ENCODE data around the gene IGF2. TPM values are rescaled to one million over a fixed set of nuclear protein-coding genes. Genes with fewer than 3 reads are reported as not detected.
"Not testable (repeated sequence)": the region's sequence is repeated elsewhere in the genome, so short reads cannot be mapped to it uniquely, and the experiment has no call there.

The IGF2 gene, protein sequence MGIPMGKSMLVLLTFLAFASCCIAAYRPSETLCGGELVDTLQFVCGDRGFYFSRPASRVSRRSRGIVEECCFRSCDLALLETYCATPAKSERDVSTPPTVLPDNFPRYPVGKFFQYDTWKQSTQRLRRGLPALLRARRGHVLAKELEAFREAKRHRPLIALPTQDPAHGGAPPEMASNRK
- not detected in 2 replicates for total RNA-seq (2014; rRNA removed; shearing (Covaris generic); ENCODE audit: low replicate concordance)

DNA sequence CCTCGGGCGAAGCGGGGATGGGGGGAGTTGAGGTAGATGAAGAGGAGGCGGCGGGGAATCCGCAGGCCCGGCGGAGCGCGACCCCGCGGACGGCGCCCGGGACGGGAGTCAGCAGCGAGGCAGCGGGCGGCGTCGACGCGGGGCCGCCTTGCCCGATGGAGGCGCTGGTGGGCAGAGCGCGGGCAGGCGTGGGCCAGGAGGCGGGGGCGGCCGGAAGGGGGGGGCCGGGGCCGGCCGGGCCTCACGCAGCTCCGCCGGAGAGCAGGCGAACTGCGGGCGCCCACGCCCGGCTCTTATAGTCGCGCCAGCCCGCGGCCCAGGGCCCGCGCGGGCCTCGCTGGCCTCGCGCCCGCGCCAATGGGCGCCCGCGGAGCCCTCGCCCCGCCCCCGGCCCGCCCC is at the start of gene IGF2:
Gene IGF2, minus strand, starts transcription at position 267 of the 399 bp plus-strand sequence. CDS start 3,866 bp downstream, outside the sequence.
- H3K36me3 ChIP-seq: no peaks in the 10 kb centered on the region
- H3K9me3 ChIP-seq: no peaks in the 10 kb centered on the region
- H3K4me3 ChIP-seq: no peak within 1 kb of the TSS
- H3K27me3 ChIP-seq: peaks cover 58% of the 10 kb centered on the region
- DNase-seq: peak; percentile 30

DNA sequence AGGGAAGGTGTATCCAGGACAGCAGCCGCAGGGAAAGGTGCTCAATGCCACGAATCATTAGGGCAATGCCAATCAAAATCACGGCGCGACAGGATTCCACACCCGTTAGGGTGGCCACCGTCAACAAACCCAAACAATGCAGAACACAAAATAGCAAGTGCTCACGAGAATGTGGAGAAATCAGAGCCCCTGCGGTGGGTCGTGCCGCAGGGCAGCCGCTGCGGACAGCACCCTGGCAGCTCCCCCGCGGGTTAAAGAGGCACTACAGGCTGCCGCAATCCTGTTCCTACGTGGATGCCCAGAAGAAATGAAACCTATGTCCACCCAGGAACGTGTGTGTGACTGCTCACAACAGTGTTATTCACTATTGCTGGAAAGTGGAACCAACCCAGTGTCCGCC is 49.6 kb upstream of the IGF2 start:
- Histone ChIP-seq H3K36me3 (no peaks in the 10 kb centered on the region), H3K9me3 (no peaks in the 10 kb centered on the region), H3K27me3 (no peaks in the 10 kb centered on the region), H3K4me3 (no peak overlapping the region)
- DNase-seq: no peak

DNA sequence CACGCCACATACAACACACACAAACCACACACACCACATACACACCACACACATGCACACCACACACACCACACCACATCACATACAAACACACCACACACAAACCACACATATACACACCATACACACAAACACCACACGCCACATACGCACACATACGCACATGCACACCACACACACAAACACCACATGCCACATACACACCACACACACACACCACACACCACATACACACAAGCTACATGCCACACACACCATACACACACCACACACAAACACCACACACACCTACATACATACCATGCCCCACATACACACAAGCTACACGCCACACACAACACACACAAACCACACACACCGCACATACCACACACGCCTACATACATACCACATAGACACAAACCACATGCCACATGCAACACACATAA is 48.1 kb upstream of the IGF2 start:
- H3K36me3 ChIP-seq: no peaks in the 10 kb centered on the region
- H3K4me3 ChIP-seq: no peak overlapping the region
- no peaks in the 10 kb centered on the region for H3K27me3 ChIP-seq
- DNase-seq: no peak
- H3K9me3 ChIP-seq: no peaks in the 10 kb centered on the region

DNA sequence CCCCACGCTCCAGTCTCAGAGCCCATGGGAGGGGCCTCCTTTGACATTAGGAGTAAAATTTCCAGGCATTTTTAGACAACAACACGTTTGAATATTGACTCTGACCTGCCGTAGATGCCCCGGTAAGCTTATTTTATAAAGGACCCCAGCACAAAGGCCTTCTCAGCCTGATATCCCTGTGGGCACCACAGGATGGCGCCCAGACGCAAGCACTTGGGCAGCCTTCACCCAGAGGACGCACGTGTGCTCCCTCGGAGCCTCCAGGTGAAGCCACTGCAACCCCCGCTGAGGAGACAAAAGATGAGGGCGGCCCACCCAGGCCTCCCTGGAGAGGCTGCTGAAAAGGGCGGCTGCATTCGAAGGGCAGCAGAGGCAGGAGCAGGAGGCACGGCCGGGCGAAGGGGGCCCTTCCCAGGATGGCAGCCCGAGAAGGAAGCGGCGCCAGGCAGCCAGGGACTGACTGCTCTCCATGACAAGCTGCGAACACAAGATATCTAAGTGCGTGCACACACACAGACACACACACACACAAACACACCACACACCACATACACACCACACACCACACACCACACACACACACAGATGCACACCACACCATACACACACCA is 47.6 kb upstream of the IGF2 start:
- Histone ChIP-seq H3K9me3 (no peaks in the 10 kb centered on the region), H3K4me3 (no peak overlapping the region), H3K27me3 (no peaks in the 10 kb centered on the region), H3K36me3 (no peaks in the 10 kb centered on the region)
- no peak for DNase-seq

DNA sequence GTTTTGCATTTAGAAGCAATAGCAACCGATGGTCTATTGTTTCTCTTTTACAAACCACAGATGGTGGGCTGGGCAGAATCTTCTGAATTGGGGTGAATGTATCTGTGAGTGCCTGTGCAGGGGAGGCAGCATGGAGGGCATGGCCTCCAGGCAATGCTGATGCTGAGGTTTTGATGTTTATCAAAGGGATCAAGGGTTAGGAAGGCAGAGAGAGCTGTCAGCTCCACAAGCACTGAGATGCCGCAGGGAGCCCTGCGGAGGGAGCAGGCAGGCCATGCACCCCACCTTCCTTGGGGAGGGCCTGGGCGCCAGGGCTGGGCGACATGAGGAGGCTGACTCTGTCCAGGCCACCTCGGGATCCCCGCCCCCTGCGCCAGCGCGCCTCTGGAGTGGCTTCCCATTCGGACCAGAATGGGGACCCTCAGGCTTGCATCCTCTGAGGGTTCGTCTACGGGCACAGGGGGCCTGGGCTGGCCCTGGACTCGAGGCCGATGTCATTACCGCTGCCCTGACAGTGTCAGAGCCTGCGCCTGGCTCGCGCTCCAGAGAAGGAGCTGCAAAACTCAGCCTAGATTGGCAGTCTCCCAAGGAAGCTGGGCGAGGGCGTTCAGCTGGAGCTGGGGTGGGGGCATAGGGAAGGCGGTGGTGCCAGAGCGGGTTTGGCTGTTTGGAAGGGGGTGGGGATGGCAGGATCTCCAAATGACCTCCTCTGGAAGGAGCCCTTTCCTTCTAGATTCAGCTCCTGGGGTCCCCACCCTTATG is 46.3 kb upstream of the IGF2 start:
- peak; percentile 10 for DNase-seq
- no peaks in the 10 kb centered on the region for H3K9me3 ChIP-seq

DNA sequence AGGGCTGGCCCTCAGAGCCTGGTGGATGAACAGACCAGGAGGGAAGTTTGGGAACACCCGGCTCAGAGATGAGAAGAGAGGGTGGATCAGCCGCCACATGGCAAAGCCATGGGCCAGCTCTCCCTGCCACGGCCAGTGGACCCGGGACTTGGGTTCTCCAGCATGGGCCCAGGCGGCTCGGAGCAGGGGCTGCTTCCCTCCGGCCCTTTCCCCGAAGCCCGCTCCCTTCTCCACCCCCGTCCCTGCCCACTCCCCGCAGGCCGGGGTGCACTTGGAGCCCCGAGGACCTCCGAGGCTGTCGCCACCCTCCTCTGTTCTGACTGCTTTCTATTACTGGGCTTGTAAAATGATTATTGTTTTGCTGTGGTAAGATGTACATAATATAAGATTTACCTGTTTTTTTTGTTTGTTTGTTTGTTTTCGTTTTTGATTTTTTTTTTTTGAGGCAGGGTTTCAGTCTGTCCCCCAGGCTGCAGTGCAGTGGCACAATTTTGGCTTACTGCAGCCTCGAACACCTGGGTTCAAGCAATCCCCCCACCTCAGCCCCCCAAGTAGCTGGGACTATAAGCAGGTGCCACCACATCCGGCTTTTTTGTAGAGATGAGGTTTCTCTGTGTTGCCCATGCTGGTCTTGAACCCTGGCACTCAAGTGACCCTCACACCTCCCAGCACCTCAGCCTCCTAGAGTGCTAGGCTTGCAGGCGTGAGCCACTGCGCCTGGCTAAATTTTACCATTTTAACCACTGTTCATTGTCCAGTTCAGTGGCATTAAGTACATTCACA is 43.7 kb upstream of the IGF2 start:
- Histone ChIP-seq H3K27me3 (no peaks in the 10 kb centered on the region), H3K9me3 (no peaks in the 10 kb centered on the region), H3K4me3 (no peak overlapping the region), H3K36me3 (no peaks in the 10 kb centered on the region)
- no peak for DNase-seq

More for the DNA sequence above, 46.3 kb upstream of the IGF2 start:
- Histone ChIP-seq H3K27me3 (no peaks in the 10 kb centered on the region), H3K36me3 (no peaks in the 10 kb centered on the region), H3K4me3 (no peak overlapping the region)

DNA sequence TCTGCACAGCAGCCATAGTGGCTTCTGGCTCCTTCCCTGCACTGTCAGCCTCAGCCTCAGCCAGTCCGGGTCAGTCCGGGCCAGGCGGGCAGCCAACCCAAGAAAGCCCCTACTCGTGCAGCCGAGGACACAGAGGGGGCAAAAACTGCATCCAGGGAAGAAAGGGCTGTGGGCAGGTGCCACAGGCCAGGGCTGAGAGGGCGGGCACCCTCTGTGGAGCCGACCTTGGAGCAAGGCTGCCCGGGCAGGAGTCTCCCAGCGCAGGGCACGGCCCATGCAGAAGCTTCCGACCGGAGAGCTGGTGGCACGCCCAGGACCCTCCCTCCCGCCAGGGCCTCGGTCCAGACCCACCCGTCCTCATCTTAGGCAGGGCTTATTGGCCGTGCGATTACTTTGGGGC is 42.9 kb upstream of the IGF2 start:
- no peaks in the 10 kb centered on the region for H3K9me3 ChIP-seq
- no peaks in the 10 kb centered on the region for H3K36me3 ChIP-seq
- no peak for DNase-seq
- H3K4me3 ChIP-seq: no peak overlapping the region
- no peaks in the 10 kb centered on the region for H3K27me3 ChIP-seq

DNA sequence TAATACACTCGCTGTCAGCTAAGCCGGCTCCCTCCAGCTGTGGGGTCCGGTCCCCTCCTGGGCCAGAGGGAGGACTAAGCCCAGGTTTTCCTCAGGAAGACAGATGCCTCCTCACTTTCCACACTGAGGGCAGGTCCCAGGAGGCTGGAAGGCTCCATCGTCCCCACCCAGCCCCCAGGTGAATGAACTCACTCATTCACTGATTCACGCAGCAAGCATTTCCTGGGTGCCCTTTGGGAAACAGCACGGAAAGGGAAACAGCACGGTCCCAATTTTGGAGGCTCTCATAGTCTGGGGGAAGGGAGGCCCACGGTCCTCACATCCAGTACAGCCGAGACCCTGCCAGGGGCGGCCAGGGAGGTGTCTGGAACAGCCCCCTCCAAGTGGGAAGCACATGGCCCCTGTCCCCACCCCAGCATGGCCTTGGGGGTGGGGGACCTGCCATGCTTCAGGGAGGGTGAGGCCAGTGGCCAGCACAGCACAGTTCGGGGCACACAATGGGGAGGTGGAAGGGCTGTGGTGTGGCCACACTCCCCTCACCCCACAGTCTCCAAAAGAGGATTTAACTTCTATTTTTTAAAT is 41.7 kb upstream of the IGF2 start:
- Histone ChIP-seq H3K9me3 (no peaks in the 10 kb centered on the region), H3K36me3 (no peaks in the 10 kb centered on the region), H3K4me3 (no peak overlapping the region), H3K27me3 (no peaks in the 10 kb centered on the region)
- no peak for DNase-seq

DNA sequence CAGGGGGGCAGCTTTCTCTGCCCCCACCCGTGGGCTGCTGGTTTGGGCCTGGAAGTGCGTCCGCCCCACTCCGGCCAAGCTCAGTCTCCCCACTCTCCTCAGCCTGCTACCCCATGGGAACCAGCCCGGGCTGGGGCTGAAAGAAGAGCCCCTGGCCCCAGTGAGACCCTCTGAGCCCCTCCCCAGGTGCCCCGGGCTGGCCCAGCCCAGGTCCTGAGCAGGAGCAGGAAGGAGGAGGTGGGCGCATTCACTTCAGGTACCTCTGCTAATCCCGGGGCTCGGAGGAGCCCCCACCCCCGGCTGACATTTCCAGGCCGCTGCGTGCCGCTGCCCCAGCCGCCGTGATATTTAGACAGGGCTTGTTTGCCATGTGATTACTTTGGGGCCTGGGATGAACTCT is 41.2 kb upstream of the IGF2 start:
- DNase-seq: no peak
- Histone ChIP-seq H3K4me3 (no peak overlapping the region), H3K36me3 (no peaks in the 10 kb centered on the region), H3K9me3 (no peaks in the 10 kb centered on the region), H3K27me3 (no peaks in the 10 kb centered on the region)

DNA sequence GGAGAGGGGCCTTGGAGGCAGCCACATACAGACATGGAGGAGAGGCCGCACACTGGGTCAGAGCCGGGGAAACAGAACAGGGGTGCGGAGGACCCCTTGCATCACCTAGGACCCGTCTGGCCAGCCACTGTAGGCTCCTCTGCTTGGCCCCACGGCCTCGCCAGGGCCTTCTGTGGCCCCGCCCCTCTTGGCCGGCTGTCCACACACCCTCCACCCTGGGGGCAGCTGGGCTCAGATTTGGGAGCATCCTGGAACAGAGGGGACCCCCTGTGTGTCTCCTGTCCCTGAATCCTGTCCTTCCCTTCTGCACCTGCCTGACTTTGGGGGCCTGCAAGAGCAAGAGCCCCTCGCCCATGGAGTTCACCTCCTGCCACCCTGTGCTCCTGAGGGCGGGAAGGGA is 40.3 kb upstream of the IGF2 start:
- no peaks in the 10 kb centered on the region for H3K27me3 ChIP-seq
- no peak overlapping the region for H3K4me3 ChIP-seq
- DNase-seq: no peak
- H3K36me3 ChIP-seq: no peaks in the 10 kb centered on the region
- no peaks in the 10 kb centered on the region for H3K9me3 ChIP-seq

DNA sequence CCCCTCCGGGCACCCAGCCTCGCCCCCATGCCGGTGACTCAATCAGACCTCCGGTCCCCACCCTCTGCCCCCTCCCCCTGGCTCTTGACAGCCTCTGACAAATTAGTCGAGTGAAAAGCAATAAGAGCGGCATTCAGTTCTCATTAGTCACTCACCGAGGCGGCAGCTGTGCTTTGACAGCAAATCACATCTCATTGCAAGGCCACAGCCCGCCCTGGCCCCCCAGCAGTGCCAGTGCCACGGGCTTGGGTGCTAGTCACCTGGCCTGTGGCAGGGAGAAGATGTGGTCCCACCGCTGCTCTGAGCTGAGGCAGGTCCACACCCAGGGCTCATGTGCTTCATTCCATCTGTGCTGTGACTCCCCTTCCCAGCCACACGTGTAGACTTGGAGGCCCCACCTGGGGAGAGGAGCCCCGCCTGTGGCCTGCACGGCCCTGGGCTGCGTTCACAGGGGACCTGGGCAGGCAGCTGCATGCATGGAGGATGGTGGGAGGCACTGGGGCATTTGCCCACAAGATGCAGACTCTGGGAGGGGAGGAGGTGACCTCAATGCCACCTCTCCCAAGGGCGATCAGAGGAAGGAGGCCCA is 39.8 kb upstream of the IGF2 start:
- H3K36me3 ChIP-seq: no peaks in the 10 kb centered on the region
- no peaks in the 10 kb centered on the region for H3K27me3 ChIP-seq
- H3K4me3 ChIP-seq: no peak overlapping the region
- DNase-seq: peak; percentile 63
- no peaks in the 10 kb centered on the region for H3K9me3 ChIP-seq

DNA sequence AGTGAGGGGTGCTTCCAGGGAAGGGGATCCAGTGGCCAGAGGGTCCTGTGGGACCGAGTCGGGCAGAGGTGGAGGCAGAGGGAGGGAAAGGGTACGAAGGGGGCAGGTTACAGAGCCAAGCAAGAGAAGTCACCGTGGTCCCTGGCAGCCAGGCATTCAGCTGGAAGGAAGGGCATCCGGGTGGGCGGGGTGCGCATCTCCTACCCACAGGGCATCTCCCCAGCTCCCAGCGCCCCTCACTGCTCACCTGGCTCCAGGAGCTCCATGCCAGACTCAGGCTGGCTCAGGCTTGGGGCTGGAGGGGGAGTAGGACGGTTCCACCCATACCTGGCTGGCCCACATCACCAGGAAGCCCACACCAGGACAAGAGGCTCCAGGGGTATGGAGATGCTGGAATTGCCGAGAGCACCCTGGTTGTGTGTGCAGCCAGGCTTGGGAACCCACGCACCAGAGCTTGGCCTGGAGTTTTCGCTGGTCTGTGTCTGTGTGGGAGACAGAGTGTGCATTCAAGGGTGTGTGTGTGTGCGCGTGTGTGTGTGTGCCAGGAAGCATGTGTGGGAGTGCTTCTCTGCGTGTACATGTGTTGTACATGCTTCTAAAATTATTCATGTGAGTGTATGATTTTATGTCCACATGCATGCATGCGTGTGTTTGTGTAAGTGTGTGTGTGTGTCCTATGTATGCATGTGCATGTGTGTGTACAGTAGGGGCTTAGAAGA is 39.0 kb upstream of the IGF2 start:
- not testable (repeated sequence) for H3K4me3 ChIP-seq, H3K36me3 ChIP-seq, H3K27me3 ChIP-seq, H3K9me3 ChIP-seq, DNase-seq

DNA sequence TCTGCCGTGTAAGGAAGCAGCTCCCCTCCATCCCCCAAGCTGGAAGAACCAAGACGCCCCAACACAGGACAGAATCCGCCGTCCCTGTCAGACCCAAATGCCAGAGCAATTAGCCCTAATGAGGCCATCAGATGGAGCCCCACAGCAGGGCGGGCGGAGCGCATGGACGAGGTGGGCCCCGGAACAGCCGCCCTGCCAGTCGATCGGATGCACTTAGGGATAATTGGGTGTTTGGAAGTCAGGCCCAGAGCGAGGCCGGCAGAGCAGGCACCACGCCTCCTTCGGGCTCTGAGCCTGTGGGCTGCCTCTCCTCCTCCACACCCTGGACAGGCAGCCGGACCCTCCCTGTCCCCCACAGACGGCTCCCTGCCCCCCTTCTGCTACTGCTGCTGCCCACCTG is 37.9 kb upstream of the IGF2 start:
- no peaks in the 10 kb centered on the region for H3K36me3 ChIP-seq
- no peak for DNase-seq

DNA sequence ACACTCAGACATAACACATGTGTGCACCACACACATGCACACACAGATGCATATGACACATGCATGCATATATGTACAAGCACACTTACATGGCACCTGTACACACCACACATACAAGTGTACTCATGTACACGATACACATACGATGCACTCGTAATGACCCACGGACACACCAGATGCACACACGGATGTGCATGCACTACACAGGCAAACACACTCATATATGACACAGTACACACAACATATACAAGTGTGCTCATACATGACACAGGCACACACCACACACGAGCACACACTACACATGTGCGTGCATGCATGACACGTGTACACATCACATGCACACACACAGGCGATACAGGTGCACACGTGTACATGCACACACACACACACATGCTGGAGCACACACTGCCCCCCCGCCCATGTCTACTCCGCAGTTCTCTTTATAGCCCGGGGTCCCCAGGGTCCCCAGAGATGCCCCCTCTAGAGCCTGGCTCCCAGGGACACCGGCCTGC is 37.3 kb upstream of the IGF2 start:
- no peak for DNase-seq
- Histone ChIP-seq H3K27me3 (no peaks in the 10 kb centered on the region), H3K36me3 (no peaks in the 10 kb centered on the region), H3K9me3 (no peaks in the 10 kb centered on the region), H3K4me3 (no peak overlapping the region)

More for the DNA sequence above, 37.9 kb upstream of the IGF2 start:
- Histone ChIP-seq H3K4me3 (no peak overlapping the region), H3K9me3 (no peaks in the 10 kb centered on the region), H3K27me3 (no peaks in the 10 kb centered on the region)

DNA sequence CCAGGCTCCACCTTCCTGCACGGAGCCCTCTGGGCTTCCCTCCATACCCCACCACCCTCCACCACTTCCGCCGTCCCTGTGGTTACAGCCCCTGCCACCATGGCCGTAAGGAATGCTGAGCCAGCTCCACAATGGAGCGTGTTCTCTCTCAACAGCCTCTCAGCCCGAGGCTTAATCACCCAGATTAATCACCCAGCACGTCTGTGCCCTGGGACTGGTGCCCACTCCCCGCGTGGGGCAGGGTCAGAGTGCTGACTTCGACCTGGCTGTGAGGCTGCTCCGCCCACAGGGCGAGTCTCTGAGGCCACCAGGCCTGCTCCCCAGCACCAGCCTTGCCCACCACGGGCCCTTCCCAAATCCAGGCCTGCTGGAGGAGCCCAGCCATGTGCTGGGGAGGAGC is 36.5 kb upstream of the IGF2 start:
- no peaks in the 10 kb centered on the region for H3K27me3 ChIP-seq
- H3K4me3 ChIP-seq: no peak overlapping the region
- H3K36me3 ChIP-seq: no peaks in the 10 kb centered on the region
- peak; percentile 76 for DNase-seq
- H3K9me3 ChIP-seq: no peaks in the 10 kb centered on the region

DNA sequence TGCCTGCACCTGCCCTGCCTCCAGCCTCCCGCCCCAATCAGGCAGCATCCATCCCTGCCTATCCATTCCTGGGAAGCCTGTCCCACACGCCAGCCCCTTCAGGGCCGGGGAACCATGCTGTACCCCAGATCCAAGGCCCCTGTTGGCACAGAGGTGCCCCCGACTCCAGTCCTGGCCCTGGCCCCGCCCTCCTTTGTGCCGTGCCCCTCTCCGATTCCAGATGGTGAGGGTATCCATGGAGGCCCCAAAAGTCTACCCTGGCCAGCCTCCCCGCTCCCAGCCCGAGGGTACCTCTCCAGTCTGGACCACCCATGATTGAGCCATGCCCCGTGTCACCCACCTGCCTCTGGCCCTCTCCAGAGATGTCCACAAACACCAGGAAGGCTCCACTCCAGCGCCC is 35.2 kb upstream of the IGF2 start:
- H3K9me3 ChIP-seq: no peaks in the 10 kb centered on the region
- no peak for DNase-seq

More for the DNA sequence above, 35.2 kb upstream of the IGF2 start:
- no peak overlapping the region for H3K4me3 ChIP-seq
- H3K27me3 ChIP-seq: no peaks in the 10 kb centered on the region
- H3K36me3 ChIP-seq: no peaks in the 10 kb centered on the region
